HG03558 (cell line): ENCODE measurements around the gene SNCAIP.

Experiments used
- ATAC-seq: cut with Tn5 transposase; IDR thresholded peaks from one replicate; pipeline ENCODE4 v1.9.1; 2021; ENCODE audit warnings: moderate number of reproducible peaks; ENCODE audit not compliant: unreplicated experiment; ENCODE audit errors: extremely low read depth

SNCAIP gene

DNA sequence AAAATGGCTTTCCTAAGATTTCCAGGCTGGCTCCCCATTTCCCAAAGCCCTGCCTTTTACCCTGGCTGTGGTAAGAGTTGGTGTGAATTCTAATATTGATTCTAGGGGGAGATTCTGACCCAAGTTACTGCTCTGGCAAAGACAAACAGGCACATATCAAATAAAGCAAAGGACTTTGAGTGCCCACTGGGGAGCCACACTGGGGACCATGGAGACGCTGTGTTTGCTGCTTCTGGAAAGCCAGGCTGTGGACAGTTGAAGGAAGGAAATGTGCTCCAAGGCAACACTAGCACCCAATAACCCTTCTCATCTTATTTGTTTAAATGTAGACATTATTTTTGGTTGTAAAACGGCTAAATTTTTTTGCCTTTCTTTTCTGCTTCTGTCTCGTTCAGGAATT is 78.7 kb downstream of the SNCAIP start:
- ATAC-seq, result no peak

DNA sequence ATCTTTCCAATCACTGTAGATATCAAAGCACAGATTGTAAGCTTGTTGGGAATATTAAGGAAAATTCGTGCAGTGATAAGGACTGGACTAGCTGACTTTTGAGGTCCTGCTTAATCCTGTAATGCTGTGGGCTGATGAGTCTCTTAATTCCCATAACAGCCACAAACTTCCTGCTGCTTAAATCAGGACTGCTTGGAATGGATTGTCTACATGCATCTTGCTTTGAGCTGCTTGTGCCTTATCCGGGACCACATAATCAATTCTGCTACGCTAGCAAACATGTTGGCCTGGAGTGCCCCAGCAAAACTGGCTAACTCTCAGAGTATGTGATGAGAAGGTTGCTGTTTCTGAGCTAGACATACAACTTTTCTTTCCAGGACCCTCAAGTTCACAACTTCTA is 79.6 kb downstream of the SNCAIP start:
- no peak for ATAC-seq

DNA sequence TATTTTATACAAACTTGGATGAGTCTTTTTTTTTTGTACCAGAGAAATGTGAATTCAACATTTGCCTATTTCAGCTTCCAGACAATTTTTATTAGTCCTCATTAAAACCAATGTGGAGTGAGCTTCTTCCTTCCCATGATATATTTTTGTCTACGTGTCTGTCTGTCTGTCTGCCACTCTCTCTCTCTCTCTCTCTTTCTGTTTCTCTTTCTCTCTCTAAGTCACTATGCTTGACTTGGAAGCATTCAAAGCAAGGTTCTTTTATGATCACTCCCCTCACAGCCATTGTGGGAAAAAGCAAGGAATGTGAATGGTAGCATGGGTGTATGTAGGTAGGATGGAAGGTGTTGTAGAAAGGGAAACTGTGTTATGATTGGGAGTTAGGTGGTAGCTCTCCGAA is 80.2 kb downstream of the SNCAIP start:
- ATAC-seq, result no peak

DNA sequence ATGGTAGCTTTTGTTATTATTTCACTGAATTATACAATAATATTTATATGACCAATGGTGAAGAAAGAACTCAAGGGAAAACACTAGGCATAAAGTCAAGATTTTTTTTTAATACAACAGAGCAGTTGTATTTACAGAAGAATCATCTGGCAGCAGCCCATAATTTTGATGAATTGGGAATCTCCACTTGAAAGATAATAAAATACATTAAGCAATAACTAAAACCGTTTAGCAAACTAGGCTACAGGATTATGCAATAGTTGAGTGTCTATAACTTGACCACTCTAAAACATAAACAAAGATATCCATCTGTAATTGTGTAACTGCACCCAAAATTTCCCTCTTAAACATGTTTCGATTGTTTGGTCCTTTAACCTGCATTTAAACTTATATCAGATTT is 80.8 kb downstream of the SNCAIP start:
- no peak for ATAC-seq

DNA sequence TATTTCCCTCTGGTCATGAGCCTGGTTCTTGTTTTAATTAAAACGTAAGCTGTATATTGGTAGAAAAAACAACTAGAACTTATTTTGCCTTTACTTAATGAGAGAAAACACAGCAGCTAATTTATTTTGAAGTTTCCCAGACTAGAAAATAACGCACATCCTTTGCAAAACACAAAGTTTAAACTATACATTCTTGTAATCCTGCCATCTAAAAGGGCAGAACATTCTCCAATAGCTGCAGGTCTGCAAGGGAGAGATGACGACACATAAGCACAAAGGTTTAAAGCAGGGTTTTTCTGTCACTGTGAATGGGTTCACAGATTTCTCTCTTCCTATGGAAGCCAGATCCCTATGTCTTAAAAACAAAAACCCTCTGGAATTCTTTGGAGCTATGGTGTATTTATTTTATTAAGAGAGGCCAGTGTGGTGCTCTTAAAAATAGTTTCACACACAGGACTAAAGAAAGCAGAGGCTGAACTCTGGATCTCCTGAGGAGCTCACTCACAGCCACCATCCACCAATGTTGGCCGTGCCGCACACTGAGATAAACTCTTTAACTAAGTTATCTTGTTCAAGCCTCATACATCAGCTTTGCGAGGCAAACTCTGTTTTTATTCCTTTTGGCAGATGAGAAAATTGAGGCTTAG is 82.4 kb downstream of the SNCAIP start:
- ATAC-seq, result no peak

DNA sequence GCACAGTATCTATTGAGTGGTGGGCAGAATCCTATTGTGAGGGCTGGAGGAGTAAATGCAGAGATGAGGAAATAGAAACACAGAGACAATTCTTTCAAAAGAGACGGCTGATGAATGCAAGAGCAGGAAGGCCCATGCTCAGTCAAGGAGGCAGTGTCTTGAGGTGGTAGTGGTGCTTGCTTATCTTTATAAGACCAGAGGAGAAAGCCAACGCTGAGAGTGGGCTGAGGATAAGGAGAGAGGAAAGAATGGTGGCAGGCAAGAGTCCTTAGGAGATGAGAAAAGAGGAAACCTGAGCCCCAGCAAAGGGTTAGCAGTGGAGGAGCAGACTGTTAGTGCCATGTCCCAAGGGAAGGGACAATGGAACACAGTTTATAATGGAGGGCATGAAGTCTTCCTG is 86.0 kb downstream of the SNCAIP start:
- no peak for ATAC-seq

DNA sequence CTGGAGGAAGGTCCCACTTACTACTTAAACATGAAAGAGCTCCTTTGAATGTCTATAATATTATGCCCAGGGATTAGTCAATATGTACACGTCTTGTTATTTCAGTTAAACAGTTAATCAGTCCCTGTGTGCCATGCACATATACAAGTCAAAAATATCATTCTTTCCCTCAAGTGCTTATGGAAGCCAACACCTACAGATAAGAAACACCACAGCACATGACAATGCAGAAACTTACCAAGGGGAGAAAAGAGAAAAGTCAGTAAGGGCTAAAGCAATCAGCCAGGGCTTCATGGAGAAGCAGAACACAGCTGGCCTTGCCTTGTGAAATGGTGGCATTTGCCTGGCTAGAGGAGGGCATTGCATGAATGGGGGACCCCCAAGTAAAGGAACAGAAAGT is 88.3 kb downstream of the SNCAIP start:
- no peak for ATAC-seq

DNA sequence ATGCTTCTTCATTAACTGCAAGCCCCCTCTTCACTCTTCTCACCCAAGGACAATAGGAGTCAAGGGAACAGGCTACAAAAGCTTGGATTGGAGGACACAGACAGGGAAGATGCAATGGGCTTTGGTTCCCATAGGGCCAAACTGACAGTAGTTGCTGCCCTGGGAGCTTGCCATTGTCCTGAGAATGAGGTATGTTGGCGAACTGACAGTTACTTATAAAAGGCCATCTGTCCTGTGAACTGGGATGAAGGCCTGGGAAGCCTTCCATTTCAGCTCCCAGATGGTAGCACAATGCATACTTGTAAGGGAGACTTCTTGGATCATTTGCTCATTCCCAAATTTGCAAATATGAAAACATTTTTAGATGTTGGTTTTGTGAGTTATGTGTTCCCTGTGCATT is 88.9 kb downstream of the SNCAIP start:
- ATAC-seq, result no peak

DNA sequence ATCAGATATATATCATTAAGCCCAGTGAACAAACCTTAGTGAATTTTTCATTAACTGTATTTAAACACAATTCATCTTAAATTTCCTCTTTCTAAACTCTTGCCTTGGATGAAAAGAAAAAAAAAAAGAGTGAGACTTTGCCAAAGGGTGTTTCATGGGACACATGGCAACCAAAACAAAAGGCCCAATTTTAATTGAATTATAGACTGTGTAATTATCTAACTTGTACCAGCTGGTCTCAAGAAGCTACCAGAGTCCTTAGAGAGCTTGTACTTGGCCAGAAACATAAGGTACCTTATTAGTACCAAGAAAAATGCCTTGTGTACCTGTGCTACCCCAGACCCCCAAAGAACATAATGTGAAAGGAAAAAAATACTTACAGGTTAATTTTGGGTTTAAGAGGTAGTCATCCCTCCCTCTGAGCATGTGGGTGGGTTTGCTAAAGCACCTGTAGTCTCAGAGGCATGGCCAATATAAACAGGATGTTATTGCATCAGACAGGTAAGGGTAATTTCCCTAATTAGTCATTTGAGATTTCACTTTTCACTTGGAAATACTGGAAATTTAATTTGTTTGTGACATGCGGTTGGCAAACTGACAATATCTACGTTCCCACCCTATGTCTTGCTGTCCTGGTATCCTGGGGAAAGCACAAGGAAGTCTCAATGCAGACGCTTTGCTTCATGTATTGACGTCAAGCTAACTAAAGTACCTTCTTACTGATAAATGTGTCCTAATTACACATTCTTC is 90.1 kb downstream of the SNCAIP start:
- ATAC-seq, result no peak

DNA sequence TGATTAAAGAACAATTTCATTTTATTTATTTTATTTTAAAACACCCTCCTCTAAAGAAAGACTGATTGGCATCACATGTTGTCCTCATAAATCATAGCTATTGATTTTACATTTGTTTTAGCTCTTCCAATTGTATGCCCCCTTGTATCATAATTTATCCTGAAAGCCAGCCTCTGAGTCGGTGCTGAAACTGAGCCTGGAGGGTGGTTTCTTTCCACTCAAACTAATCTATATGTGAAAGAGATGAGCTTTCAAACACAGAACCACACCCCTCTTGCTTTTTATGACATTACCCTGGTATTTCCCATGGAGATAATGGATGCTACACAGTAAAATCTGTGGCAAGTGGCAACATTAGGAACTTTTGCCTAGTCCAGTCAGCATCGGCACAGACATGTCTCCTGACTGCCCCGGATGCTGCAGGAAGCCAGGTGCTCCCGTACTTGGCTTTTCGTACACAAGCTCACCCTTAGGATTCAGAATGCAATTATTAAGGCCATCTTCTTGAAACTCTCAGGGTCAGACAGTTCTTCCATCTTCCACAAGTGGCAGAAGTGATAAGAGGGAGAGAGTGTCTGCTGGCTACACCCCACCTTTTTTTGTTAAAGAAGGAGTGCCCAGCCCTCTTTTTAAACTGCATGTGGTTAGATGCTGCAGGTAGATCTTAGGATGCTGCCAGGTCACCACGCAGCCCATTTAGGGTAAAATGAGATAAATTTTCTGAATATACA is 91.1 kb downstream of the SNCAIP start:
- ATAC-seq, result no peak

DNA sequence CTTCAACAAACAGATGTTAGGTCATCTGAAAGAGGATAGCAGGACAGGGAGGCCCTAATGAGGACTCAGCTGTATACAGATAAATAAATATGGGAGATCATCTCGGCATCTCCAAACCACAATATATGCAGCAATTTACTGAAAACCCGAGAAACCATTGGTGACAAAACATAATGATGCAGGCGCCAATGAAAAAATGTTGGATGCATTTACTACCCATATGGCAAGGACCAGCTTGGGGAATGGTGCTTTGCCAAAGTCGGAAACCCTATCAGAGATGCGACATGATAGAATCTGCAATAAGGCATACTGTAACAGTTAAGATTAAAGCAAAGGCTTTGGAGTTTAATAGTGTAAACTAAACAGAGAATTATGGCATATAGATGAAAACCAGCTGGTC is 92.0 kb downstream of the SNCAIP start:
- ATAC-seq, result no peak

DNA sequence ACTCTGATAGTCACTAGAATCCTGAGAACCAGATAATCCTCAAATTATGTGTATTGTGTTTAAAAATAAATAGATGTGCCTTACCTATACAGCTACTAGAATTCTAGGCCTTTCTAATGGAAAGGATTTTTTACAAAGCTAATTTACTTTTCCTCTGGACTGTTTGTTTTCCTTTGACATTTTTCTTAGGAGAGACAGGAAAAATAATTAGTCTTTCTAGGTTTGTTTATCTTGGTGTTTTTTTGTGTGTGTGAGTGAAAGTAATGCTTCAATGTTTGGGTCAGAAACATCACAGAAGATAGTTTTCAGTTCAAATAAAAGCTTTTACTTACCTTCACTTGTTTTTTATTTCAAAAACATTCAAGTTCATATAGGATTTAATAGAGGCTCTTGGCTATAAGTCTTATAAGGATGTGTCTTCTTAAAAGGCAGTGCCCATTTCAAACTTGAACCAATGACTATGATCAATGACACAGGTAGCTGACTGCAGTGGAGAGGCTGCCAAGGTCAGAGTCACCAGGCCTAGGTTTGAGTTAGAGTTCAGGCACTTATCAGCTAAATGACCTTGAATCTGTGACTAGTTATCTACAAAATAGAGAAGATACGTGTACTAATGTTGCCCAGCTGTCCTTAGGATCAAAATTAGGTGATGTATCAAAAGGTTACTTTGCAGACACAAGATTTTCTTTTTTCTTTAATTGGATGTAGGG is 92.8 kb downstream of the SNCAIP start:
- no peak for ATAC-seq

DNA sequence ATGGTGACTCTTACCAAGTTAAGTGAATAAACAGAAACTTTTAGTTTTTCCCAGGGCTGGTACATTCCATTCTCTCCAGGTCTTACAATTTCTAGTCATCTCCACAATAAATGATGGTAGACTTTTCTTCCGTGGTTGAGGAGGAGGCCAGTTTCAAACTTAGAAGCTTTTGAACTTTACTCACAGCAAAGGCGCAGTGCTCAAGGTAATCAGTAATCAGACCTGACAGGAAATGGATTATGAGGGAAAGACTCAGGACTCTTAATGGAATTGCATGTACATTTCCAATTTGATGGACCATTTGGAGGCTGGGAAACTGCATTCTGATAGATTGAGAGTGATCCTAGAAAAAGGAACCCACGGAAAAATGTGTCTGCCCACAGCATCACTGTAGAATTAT is 93.7 kb downstream of the SNCAIP start:
- no peak for ATAC-seq

DNA sequence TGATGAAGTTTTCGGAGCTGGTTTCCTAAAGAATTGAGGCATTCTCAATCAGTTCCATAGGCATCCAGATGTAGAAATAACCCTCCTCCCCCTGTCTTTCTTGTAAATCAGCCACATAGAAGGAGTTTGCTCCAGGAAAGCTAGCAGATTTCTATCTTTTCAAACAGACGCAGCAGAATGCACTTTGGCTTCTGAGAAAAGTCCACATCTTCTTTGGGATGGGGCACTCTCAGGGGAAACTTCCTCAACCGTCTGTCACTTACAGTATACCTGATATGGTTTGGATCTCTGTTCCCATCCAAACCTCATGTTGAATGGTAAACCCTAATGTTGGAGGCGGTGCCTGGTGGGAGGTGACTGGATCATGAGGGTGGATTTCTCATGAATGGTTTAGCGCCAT is 94.1 kb downstream of the SNCAIP start:
- no peak for ATAC-seq

DNA sequence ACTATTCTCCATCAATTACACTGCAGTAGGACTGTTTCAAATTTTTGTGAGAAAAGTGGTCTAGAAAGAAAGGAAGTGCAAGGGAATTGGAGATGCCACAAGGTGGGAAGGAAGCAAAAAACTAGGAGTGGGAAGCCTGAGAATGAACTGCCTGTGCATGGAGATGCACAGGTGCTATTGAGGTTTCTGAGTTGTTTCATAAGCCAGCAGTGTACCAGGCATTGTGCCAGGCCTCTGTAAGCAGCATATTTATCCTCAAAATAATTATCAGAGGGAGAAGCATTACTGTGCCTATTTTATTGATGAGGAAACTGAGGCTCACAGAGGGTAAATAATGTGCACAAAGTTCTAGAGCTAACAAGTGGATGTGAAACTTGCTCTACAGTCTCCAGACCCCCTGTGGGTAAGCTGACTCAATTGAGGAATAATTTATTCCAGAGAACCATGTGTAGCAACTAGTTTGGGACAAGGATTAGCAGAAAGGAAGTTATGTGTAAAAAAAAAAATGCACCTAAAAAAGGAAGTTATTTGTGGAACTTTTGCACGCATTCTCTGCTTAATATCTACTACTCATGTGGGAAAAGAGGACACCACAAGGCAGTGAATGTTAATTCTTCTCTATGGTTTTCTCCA is 96.7 kb downstream of the SNCAIP start:
- ATAC-seq, result no peak

DNA sequence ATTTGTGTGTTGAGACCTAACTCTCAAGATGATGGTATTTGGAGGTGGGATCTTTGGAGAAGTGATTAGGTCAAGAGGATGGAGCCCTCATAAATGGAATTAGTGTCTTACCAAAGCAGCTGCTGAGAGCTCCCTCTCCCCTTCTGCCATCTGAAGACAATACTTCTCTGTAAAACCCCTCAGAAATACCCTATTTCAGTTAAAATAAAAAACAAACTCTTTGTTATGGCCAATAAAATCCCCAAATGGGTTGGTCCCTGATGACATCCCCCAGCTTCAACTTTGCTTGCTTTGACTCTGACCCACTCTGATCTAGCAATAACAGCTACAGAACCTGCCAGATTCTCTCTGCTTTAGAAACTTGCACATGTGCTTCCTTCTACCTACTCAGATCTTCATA is 100.9 kb downstream of the SNCAIP start:
- no peak for ATAC-seq

DNA sequence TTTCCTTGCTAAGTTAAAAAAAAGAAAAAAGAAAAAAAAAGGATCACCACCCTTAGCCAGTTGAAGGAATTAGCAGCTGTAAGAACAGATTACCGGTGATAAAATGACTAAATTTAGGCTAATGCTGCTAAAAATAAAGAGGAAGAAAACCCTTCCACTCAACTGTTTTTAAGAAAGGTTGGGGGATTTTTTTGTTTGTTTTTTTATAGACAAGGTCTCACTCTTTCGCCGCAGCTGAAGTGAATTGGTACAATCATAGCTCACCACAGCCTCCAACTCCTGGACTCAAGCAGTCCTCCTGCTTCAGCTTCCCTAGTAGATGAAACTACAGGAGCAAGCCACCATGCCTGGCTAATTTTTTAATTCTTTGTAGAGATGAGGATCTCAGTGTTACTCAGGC is 101.7 kb downstream of the SNCAIP start:
- ATAC-seq, result no peak

DNA sequence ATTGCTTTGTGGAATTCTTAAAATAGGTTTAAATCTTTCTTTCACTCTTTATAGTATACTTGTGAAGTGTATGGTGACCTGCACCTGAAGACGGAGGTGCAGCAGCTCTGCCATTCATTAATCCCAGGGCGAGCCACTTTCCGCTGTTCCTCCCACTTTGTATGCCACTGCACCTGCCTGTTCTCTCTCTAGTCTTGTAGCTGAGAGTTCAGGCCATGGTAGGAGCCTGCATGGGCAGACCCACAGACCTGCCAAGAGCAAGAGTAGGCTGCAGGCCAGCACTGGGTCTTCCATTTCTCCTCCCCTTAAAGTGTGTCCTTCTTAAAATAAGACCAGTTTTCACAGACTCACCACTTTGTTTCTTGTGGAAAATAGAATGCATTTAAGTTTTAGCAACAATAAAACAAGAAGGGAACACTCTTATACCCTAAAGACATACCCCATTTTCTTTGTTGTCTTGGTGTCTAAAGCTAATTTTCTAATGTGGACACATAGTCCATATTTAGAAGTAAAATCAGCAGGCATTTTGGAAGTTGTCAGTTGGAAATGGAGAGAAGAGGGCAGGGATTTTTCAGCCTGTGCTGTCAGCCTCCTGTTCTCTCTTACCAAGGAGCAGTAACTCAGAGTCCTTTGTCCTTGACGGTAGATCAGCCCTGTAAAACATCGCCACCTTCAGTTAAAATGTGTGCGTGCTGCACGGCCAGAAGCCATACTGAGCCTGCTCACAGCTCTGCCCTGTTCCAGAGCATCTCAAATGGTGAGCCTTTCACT is 103.2 kb downstream of the SNCAIP start:
- ATAC-seq, result peak; percentile 67

DNA sequence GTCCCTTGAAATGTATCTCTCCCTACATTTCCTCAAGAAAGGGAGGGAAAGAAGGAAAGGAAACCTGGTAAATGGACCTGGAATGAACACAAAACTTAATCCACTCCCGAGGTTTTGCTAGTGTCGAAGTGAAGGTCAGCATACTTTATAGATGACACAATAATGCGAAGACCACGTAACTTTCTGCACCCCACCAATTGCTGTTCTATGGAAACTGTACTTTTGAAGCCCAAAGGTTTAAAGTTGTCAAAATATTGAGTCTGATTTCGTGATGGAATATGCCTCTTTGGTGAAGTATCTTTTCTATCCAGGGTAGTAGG is 103.7 kb downstream of the SNCAIP start:
- ATAC-seq, result no peak
